Naive B cell (primary cell): ENCODE data around the gene RTP2. TPM values are rescaled to one million over a fixed set of nuclear protein-coding genes. Genes with fewer than 3 reads are reported as not detected.

Source experiments
- ATAC-seq, 2 donors: fragments of 150-1000 bp; cut with Tn5 transposase; 2 replicates each; pipeline ENCODE4 v1.10.0; 2021; ENCODE audit warnings: low read depth in 2 of 2, mild to moderate bottlenecking in 2 of 2, moderate library complexity in 2 of 2
- DNase-seq: peaks from one replicate; pipeline ENCODE4 v3.0.0; 2022
- H3K27ac Mint-ChIP-seq, 6 donors: one replicate each; pipeline ENCODE4 v1.8.0; 2020 to 2022; ENCODE audit warnings: mild to moderate bottlenecking in 6 of 6, mixed read lengths in 6 of 6, moderate library complexity in 5 of 6, inconsistent platforms in 2 of 6
- H3K27me3 Mint-ChIP-seq, 3 donors: one replicate each; pipeline ENCODE4 v1.8.0; 2021 to 2022; ENCODE audit warnings: mixed read lengths in 3 of 3, mild to moderate bottlenecking in 1 of 3
- H3K36me3 Mint-ChIP-seq, 2 donors: one replicate each; pipeline ENCODE4 v1.8.0; 2020 to 2022; ENCODE audit warnings: mixed read lengths in 2 of 2, inconsistent platforms in 1 of 2, mild to moderate bottlenecking in 1 of 2
- H3K4me1 Mint-ChIP-seq, 3 donors: one replicate each; pipeline ENCODE4 v1.8.0; 2020 to 2022; ENCODE audit warnings: mixed read lengths in 3 of 3, inconsistent platforms in 1 of 3, mild to moderate bottlenecking in 1 of 3, moderate library complexity in 1 of 3
- H3K4me3 Mint-ChIP-seq, 8 donors: one replicate each; pipeline ENCODE4 v1.8.0; 2020 to 2022; ENCODE audit warnings: mild to moderate bottlenecking in 8 of 8, mixed read lengths in 8 of 8, moderate library complexity in 8 of 8, inconsistent platforms in 2 of 8
- H3K9me3 Mint-ChIP-seq, 7 donors: one replicate each; pipeline ENCODE4 v1.8.0; 2020 to 2022; ENCODE audit warnings: mixed read lengths in 7 of 7, mild to moderate bottlenecking in 5 of 7, inconsistent platforms in 2 of 7, moderate library complexity in 1 of 7
- polyA plus RNA-seq, 6 donors: library from polyadenylated mRNA; unstranded; fragments of 300-500 nt; fragmentation: Illumina TruSeq; gene quantifications; one replicate each; pipeline ENCODE4 v1.2.3, GENCODE V29; 2021; ENCODE audit warnings: low read depth in 6 of 6

Gene RTP2
- polyA plus RNA-seq, 6 donors from 2014 or later, result not detected

GRCh38 chr3:187742351-187743171 lies 40.2 kb upstream of the RTP2 start:
- Mint-ChIP-seq H3K4me3 (peak overlapping the region; percentile 94 to 100 (median 99)), H3K9me3 (no peaks in the 10 kb centered on the region), H3K27me3 (no peaks in the 10 kb centered on the region), H3K4me1 (peaks cover 57 to 68% (median 61%) of the 10 kb centered on the region in 3 donors), H3K27ac (peak overlapping the region; percentile 87 to 99 (median 94)), H3K36me3 (no peaks in the 10 kb centered on the region)
- ATAC-seq, result no peak
- DNase-seq, result peak; percentile 28

GRCh38 chr3:187741403-187742350 lies 39.3 kb upstream of the RTP2 start:
- DNase-seq, result peak; percentile 68
- peak overlapping the region; percentile 88 to 100 (median 98) for H3K4me3 Mint-ChIP-seq
- H3K4me1 Mint-ChIP-seq, result peaks cover 63 to 76% (median 70%) of the 10 kb centered on the region in 3 donors
- no peaks in the 10 kb centered on the region for H3K36me3 Mint-ChIP-seq
- ATAC-seq, result peak; percentile 11 to 15
- H3K27ac Mint-ChIP-seq, result peak overlapping the region; percentile 91 to 99 (median 94)
- H3K9me3 Mint-ChIP-seq, result no peaks in the 10 kb centered on the region
- no peaks in the 10 kb centered on the region for H3K27me3 Mint-ChIP-seq

GRCh38 chr3:187740421-187741399 lies 38.4 kb upstream of the RTP2 start:
- DNase-seq (peak; percentile 63), ATAC-seq (peak; percentile 18)
- H3K27me3 Mint-ChIP-seq, result no peaks in the 10 kb centered on the region
- H3K27ac Mint-ChIP-seq, result peak overlapping the region; percentile 72 to 99 (median 92)
- peaks cover 60 to 78% (median 71%) of the 10 kb centered on the region in 3 donors for H3K4me1 Mint-ChIP-seq
- H3K9me3 Mint-ChIP-seq, result no peaks in the 10 kb centered on the region
- H3K4me3 Mint-ChIP-seq, result peak overlapping the region; percentile 88 to 100 (median 98)
- H3K36me3 Mint-ChIP-seq, result no peaks in the 10 kb centered on the region

- no peaks in the 10 kb centered on the region for H3K27me3 Mint-ChIP-seq
- ATAC-seq, result peak; percentile 36 to 49
- H3K9me3 Mint-ChIP-seq, result no peaks in the 10 kb centered on the region
- peaks cover 59 to 79% (median 69%) of the 10 kb centered on the region in 3 donors for H3K4me1 Mint-ChIP-seq
- peak; percentile 80 for DNase-seq
- H3K27ac Mint-ChIP-seq, result peak overlapping the region; percentile 72 to 99 (median 94)
- no peaks in the 10 kb centered on the region for H3K36me3 Mint-ChIP-seq
- H3K4me3 Mint-ChIP-seq, result peak overlapping the region; percentile 88 to 100 (median 98)
Observed at GRCh38 chr3:187739561-187740332, 37.4 kb upstream of the RTP2 start.

- peaks cover 53 to 81% (median 69%) of the 10 kb centered on the region in 3 donors for H3K4me1 Mint-ChIP-seq
- H3K9me3 Mint-ChIP-seq, result no peaks in the 10 kb centered on the region
- H3K36me3 Mint-ChIP-seq, result no peaks in the 10 kb centered on the region
- no peaks in the 10 kb centered on the region for H3K27me3 Mint-ChIP-seq
- peak overlapping the region; percentile 88 to 100 (median 98) for H3K4me3 Mint-ChIP-seq
- DNase-seq, result no peak
- peak overlapping the region; percentile 39 to 99 (median 68) for H3K27ac Mint-ChIP-seq
- ATAC-seq, result no peak
Observed at GRCh38 chr3:187739094-187739560, 36.8 kb upstream of the RTP2 start.

- H3K36me3 Mint-ChIP-seq, result peaks cover 0 to under 1% of the 10 kb centered on the region in 2 donors
- ATAC-seq (peak; percentile 24 to 28), DNase-seq (peak; percentile 60)
- peak overlapping the region in 5 of 6 donors; percentile 7 to 99 (median 67) for H3K27ac Mint-ChIP-seq
- H3K4me1 Mint-ChIP-seq, result peaks cover 49 to 75% (median 69%) of the 10 kb centered on the region in 3 donors
- peak overlapping the region; percentile 88 to 100 (median 98) for H3K4me3 Mint-ChIP-seq
- no peaks in the 10 kb centered on the region for H3K27me3 Mint-ChIP-seq
- H3K9me3 Mint-ChIP-seq, result no peaks in the 10 kb centered on the region
Observed at GRCh38 chr3:187738331-187739093, 36.2 kb upstream of the RTP2 start.

GRCh38 chr3:187738071-187738330 lies 35.6 kb upstream of the RTP2 start:
- peak overlapping the region; percentile 7 to 99 (median 72) for H3K27ac Mint-ChIP-seq
- peaks cover 0 to 5% of the 10 kb centered on the region in 2 donors for H3K36me3 Mint-ChIP-seq

GRCh38 chr3:187737368-187738070 lies 35.2 kb upstream of the RTP2 start:
- peak overlapping the region; percentile 88 to 100 (median 98) for H3K4me3 Mint-ChIP-seq
- H3K27ac Mint-ChIP-seq, result peak overlapping the region; percentile 11 to 99 (median 95)
- H3K4me1 Mint-ChIP-seq, result peaks cover 42 to 68% (median 63%) of the 10 kb centered on the region in 3 donors
- peaks cover 0 to 7% of the 10 kb centered on the region in 2 donors for H3K36me3 Mint-ChIP-seq
- H3K27me3 Mint-ChIP-seq, result no peaks in the 10 kb centered on the region
- ATAC-seq (no peak), DNase-seq (peak; percentile 25)
- no peaks in the 10 kb centered on the region for H3K9me3 Mint-ChIP-seq

More at GRCh38 chr3:187738071-187738330, 35.6 kb upstream of the RTP2 start:
- peaks cover 47 to 72% (median 68%) of the 10 kb centered on the region in 3 donors for H3K4me1 Mint-ChIP-seq
- DNase-seq (no peak), ATAC-seq (no peak)
- no peaks in the 10 kb centered on the region for H3K27me3 Mint-ChIP-seq
- no peaks in the 10 kb centered on the region for H3K9me3 Mint-ChIP-seq
- peak overlapping the region; percentile 88 to 100 (median 98) for H3K4me3 Mint-ChIP-seq

GRCh38 chr3:187737006-187737367 lies 34.6 kb upstream of the RTP2 start:
- no peaks in the 10 kb centered on the region for H3K9me3 Mint-ChIP-seq
- H3K4me3 Mint-ChIP-seq, result peak overlapping the region; percentile 86 to 100 (median 98)
- peaks cover 40 to 64% (median 57%) of the 10 kb centered on the region in 3 donors for H3K4me1 Mint-ChIP-seq
- no peaks in the 10 kb centered on the region for H3K27me3 Mint-ChIP-seq
- ATAC-seq, result no peak
- H3K36me3 Mint-ChIP-seq, result peaks cover 0 to 7% of the 10 kb centered on the region in 2 donors
- peak overlapping the region in 5 of 6 donors; percentile 1 to 99 (median 95) for H3K27ac Mint-ChIP-seq
- DNase-seq, result no peak

- Mint-ChIP-seq H3K27ac (peak overlapping the region in 3 of 6 donors; percentile 34 to 99 (median 95)), H3K9me3 (no peaks in the 10 kb centered on the region), H3K27me3 (no peaks in the 10 kb centered on the region), H3K4me1 (peaks cover 34 to 58% (median 52%) of the 10 kb centered on the region in 3 donors), H3K36me3 (peaks cover 4 to 7% of the 10 kb centered on the region in 2 donors), H3K4me3 (peak overlapping the region in 6 of 8 donors; percentile 94 to 100 (median 100))
- ATAC-seq, result no peak
- DNase-seq, result no peak
Observed at GRCh38 chr3:187736418-187736871, 34.1 kb upstream of the RTP2 start.

GRCh38 chr3:187735837-187736236 lies 33.5 kb upstream of the RTP2 start:
- ATAC-seq, result no peak
- peak overlapping the region in 2 of 6 donors; percentile 16 to 24 for H3K27ac Mint-ChIP-seq

More at GRCh38 chr3:187735837-187736236, 33.5 kb upstream of the RTP2 start:
- DNase-seq, result no peak
- Mint-ChIP-seq H3K9me3 (no peaks in the 10 kb centered on the region), H3K4me1 (peaks cover 29 to 52% (median 47%) of the 10 kb centered on the region in 3 donors), H3K36me3 (peaks cover 10% of the 10 kb centered on the region in 2 donors), H3K4me3 (peak overlapping the region in 1 of 8 donors; percentile 100), H3K27me3 (no peaks in the 10 kb centered on the region)
